ENCODE data around the gene IL37. TPM values are rescaled to one million over a fixed set of nuclear protein-coding genes. Genes with fewer than 3 reads are reported as not detected.
"Not testable (repeated sequence)": the region's sequence is repeated elsewhere in the genome, so short reads cannot be mapped to it uniquely, and the experiment has no call there.

Gene IL37
- total RNA-seq, 1 donor from 2014 or later = not detected

DNA sequence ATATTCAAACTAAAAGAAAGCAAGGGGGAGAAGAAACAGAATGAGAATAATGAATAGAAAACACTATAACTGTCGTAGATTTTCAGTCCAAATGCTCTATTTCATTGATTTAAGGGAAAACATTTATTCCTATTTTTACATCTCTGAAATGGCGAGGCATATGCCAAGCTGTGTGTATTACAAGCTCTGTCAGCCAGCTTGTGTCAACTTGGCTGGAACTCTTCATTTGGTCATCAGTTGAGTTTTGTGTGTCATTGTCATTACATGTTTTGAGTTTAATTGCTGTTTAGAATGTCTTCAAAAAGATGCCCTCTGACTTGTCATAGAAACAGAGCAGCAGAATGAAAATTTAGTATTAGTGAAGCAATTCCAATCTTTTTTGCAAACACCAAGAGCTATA lies 8.1 kb upstream of the IL37 start:
- TF ChIP-seq CTCF (IDR thresholded peaks at IDR 0.05) = no peak
- Mint-ChIP-seq H3K36me3 (ENCODE audit: unreplicated experiment) (no peaks in the 10 kb centered on the region), H3K27me3 (ENCODE audit: unreplicated experiment) (peaks cover 10% of the 10 kb centered on the region), H3K27ac (ENCODE audit: unreplicated experiment) (no peak overlapping the region), H3K4me3 (ENCODE audit: unreplicated experiment) (no peak overlapping the region), H3K4me1 (ENCODE audit: unreplicated experiment) (no peaks in the 10 kb centered on the region), H3K9me3 (ENCODE audit: unreplicated experiment) (no peaks in the 10 kb centered on the region)
- DNase-seq (ENCODE audit: extremely low spot score, unreplicated experiment) = no peak

- no peak for TF ChIP-seq CTCF (IDR thresholded peaks at IDR 0.05)
- H3K27me3 Mint-ChIP-seq (ENCODE audit: unreplicated experiment) = peaks cover 13% of the 10 kb centered on the region
Measured at GRCh38 chr2:112904883-112905282, 6.1 kb upstream of the IL37 start.

GRCh38 chr2:112906276-112906675 lies 4.7 kb upstream of the IL37 start:
- Mint-ChIP-seq H3K9me3 (ENCODE audit: unreplicated experiment) (peaks cover 3% of the 10 kb centered on the region), H3K4me1 (ENCODE audit: unreplicated experiment) (no peaks in the 10 kb centered on the region), H3K27ac (ENCODE audit: unreplicated experiment) (no peak overlapping the region), H3K36me3 (ENCODE audit: unreplicated experiment) (no peaks in the 10 kb centered on the region), H3K4me3 (ENCODE audit: unreplicated experiment) (no peak overlapping the region), H3K27me3 (ENCODE audit: unreplicated experiment) (peaks cover 25% of the 10 kb centered on the region)
- no peak for TF ChIP-seq CTCF (IDR thresholded peaks at IDR 0.05)
- DNase-seq (ENCODE audit: extremely low spot score, unreplicated experiment) = no peak

More at GRCh38 chr2:112904883-112905282, 6.1 kb upstream of the IL37 start:
- no peak for DNase-seq (ENCODE audit: extremely low spot score, unreplicated experiment)
- H3K27ac Mint-ChIP-seq (ENCODE audit: unreplicated experiment) = no peak overlapping the region
- H3K9me3 Mint-ChIP-seq (ENCODE audit: unreplicated experiment) = peaks cover 3% of the 10 kb centered on the region
- H3K36me3 Mint-ChIP-seq (ENCODE audit: unreplicated experiment) = no peaks in the 10 kb centered on the region
- H3K4me1 Mint-ChIP-seq (ENCODE audit: unreplicated experiment) = no peaks in the 10 kb centered on the region
- H3K4me3 Mint-ChIP-seq (ENCODE audit: unreplicated experiment) = no peak overlapping the region

DNA sequence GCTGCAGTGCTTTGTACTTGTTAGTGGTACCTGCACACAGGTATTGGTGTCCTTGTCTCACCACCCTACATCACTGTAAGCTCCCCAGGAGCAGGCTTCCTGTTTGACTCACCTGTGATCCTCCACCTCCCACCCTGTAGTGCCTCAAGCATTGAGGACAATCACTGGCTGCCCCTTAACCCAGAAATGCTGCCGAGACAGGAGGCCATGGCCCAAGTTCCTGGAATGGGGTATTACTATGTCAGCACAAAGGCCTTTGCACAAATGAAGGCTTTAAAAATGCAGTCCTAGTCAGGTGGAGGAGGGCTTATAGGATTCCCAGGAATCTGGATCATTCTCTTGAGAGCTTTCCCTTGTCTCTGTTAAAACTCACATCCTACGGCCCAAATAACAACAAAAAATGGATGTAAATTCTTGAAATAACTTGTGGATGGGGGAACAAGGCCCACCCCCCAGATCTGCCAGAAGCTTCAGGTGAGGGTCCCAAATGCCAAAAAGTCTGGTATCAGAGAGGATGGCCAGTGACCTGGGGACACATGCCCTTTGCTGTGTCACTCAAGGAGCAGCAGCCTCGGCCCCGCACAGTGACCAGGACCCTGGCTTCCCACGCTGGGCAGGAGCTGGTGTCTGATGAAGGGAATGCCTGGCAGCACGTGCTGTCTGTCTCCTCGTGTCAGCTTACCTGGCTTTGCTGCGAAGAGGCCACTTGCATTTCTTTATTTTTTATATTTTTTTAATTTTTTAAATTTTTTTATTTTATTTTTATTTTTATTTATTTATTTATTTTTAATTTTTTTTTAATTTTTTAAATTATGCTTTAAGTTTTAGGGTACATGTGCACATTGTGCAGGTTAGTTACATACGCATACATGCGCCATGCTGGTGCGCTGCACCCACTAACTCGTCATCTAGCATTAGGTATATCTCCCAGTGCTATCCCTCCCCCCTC lies 3.7 kb upstream of the IL37 start:
- H3K27me3 Mint-ChIP-seq (ENCODE audit: unreplicated experiment) = peaks cover 33% of the 10 kb centered on the region

GRCh38 chr2:112908559-112908958 lies 2.4 kb upstream of the IL37 start:
- H3K4me1 Mint-ChIP-seq (ENCODE audit: unreplicated experiment); H3K9me3 Mint-ChIP-seq (ENCODE audit: unreplicated experiment); H3K27ac Mint-ChIP-seq (ENCODE audit: unreplicated experiment); H3K36me3 Mint-ChIP-seq (ENCODE audit: unreplicated experiment); H3K4me3 Mint-ChIP-seq (ENCODE audit: unreplicated experiment); DNase-seq (ENCODE audit: extremely low spot score, unreplicated experiment): not testable (repeated sequence)
- peaks cover 33% of the 10 kb centered on the region for H3K27me3 Mint-ChIP-seq (ENCODE audit: unreplicated experiment)

More for the DNA sequence above, 3.7 kb upstream of the IL37 start:
- Mint-ChIP-seq H3K4me1 (ENCODE audit: unreplicated experiment) (no peaks in the 10 kb centered on the region), H3K27ac (ENCODE audit: unreplicated experiment) (no peak overlapping the region), H3K36me3 (ENCODE audit: unreplicated experiment) (no peaks in the 10 kb centered on the region), H3K9me3 (ENCODE audit: unreplicated experiment) (peaks cover 3% of the 10 kb centered on the region), H3K4me3 (ENCODE audit: unreplicated experiment) (no peak overlapping the region)
- no peak for TF ChIP-seq CTCF (IDR thresholded peaks at IDR 0.05)
- DNase-seq (ENCODE audit: extremely low spot score, unreplicated experiment) = no peak
